HG02981 (cell line): ENCODE data around the gene ANXA2.
A peak's percentile ranks its signal among the peaks of the same experiment; 100 is the strongest.

ENCODE experiments used
- ATAC-seq: cut with Tn5 transposase; IDR thresholded peaks from one replicate; pipeline ENCODE4 v1.9.1; 2021; ENCODE audit warnings: mild to moderate bottlenecking, moderate library complexity; ENCODE audit not compliant: unreplicated experiment

ANXA2 gene

DNA sequence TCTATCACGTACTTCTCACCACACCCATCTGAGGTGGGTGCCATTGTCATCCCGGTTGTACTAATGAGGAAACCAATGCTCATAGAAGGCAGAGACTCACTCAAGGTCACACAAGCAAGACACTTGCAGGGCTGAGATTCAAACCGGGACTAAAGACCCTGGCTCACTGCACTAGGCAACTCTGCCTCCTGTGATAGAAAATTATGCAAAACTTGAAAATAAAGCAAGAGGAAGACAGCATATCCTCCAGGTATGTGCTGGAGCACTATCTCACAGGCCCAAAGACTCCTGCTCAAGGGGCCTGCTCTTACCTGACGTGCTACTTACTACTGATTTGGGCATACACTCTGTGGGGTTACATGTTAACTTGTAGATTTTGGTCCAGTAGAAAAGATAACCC lies 25.6 kb downstream of the ANXA2 start:
- no peak for ATAC-seq

DNA sequence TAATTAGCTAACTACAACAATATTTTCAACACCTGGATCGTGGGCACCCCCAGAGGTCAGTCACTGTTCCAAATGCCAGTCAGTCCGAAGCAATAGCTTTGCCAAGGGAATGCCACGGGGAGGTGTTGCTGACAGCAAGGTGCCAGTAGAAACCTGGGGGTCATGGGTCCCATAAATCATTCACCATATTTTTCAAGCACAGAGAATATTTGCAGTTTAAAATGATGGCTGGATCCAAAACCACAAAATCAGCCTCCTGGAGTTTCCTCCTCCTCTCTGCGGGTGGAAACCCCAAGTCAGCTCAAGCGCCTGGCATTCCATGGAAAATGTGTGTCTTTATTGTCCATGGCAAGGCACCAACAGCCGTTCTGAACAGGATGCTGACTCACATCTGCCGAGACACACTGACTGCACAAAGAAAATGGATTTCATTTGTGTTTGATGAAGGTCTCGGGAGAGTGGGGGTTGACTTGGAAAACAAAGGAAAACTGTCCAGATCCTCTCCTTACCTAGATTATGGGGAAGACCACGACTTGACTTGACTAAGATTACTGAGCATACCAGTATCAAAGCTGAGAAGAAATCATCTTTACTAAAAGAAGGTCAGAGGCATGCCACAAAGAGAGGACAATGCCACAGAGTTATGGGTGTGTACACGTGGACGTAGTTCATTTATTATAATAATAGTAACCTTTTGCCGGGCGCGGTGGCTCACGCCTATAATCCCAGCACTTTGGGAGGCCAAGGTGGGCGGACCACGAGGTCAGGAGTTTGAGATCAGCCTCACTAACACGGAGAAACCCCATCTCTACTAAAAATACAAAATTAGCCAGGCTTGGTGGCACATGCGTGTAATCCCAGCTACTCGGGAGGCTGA lies 26.4 kb downstream of the ANXA2 start:
- ATAC-seq = no peak

DNA sequence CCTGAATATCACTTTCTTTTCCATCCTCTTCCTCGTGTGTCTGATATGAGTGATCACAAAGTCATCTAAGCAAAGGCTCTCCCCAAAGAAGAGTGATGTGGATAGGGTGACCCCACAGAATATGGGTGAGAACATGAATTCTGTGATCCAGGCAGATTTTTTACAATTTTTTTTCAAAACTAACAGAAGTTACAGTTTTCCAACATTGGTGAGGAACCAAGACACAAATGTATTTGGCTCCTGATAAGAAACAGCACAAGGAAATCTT lies 27.0 kb downstream of the ANXA2 start:
- ATAC-seq = no peak

DNA sequence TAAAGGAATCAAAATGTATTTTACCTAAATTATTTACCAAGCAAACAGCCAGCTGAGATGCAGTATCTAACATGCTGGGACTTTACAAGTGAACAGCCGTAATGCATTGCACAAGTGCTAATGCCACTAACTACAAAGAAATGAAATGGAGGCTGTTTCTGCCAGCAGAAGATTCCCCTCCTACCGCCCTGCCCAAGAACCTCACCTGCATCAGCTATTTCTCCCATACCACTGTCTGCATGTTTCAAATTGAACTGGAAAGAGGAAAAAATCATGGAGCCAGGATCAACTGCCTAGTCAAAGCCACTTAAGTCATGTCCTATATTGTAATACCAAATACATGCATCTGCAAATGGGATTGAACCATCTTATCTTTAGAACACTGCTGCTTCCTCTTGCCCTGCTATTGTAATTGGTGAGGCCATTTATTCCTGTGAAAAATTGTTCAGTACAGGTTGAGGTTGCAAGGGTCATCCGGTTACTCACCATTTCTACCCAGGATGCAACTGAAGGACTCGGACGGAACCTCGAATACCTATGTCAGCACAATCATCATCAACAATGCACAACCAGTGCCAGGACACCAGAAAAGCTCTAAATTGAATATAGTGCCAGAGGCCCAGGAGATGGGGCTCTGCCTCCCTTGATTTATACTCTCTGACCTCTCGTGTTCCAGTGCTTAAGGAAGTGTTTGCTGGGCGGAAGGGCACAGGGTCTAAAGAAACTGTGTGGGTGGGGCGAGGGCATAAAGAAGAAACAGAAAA lies 27.5 kb downstream of the ANXA2 start:
- ATAC-seq = no peak

DNA sequence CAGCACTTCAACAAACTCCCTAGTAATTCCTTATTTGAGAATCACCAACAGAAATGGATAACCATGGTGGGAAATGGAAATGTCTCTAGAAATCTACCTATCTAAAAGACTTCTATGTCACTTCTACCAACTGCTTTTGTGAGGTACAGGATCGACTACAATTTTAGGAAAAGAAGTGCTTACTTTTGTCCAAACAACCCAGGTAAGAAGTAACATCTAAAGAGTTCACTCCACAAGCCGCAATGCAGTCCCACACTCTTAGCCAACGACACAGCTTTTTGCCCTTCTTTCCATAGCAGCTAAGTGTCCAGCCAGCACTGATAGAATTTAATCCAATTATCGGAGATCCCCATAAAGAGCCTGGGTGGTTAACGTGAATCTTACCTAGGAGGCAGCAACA lies 28.1 kb downstream of the ANXA2 start:
- no peak for ATAC-seq

DNA sequence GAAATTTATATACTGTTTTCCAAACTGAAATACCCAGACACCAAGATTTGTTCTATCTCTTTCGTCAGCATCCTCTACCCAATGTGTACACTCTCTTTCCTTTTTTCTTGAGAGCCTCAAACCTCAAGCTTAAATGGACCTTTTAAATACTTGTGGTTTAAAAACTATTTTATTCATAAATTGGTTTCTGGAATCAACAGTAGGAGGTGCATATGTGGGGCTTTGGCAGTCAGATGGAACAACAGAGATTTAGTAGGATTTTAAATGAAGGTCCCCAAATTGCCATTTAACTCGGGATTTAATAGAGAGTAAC lies 33.2 kb downstream of the ANXA2 start:
- no peak for ATAC-seq

GRCh38 chr15:60363903-60364611 lies 33.7 kb downstream of the ANXA2 start:
- no peak for ATAC-seq

DNA sequence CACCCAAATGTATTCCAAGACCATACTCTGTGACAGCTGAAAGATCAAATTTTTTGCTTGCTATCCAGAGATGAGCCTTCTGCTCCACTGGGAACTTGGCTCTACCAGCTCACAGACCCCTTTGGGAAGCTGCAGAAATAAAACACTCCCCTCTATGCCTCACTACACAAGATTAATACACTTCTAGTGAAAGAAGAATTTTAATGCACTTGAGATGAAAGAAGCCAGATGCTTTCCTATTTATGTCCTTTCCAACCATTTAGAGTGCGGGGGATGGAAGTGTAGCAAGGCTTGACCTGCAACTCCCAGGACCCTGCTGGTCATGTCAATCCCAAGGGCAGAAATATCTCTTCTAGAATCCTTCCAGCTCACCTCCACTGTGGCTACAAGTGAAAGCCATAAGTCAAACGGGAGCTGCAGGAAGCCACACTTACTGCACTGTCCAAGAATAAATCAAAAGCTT lies 34.7 kb downstream of the ANXA2 start:
- ATAC-seq = no peak

- no peak for ATAC-seq
These were observed 35.3 kb downstream of the ANXA2 start for GRCh38 chr15:60362321-60363086.

GRCh38 chr15:60359738-60360137 lies 38.0 kb downstream of the ANXA2 start:
- peak; percentile 53 for ATAC-seq

- ATAC-seq = no peak
These were observed 38.7 kb downstream of the ANXA2 start for GRCh38 chr15:60358935-60359682.

GRCh38 chr15:60356832-60357231 lies 41.0 kb downstream of the ANXA2 start:
- no peak for ATAC-seq

GRCh38 chr15:60355148-60355857 lies 42.5 kb downstream of the ANXA2 start:
- ATAC-seq = no peak

- no peak for ATAC-seq
These were observed 44.4 kb downstream of the ANXA2 start for GRCh38 chr15:60353245-60353920.

DNA sequence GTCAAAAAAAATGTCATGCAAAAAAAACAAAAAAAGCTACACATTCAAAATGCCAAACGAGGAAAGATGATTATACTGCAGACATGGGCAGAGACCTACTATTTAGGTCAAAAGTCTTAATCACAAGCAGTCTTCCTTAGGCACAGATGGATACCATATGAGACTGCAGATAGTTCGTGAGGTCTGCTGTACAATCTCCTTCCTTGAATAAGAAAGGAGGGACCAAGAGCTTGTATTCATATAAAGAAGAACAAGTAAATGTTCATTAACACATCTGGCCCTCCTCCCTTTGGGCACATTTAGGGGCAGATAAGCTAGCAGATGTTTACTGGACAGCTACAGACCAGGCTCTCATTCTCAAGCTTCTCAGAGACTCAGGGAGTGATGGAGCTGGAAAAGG lies 45.3 kb downstream of the ANXA2 start:
- no peak for ATAC-seq

GRCh38 chr15:60351066-60351465 lies 46.7 kb downstream of the ANXA2 start:
- ATAC-seq = no peak

GRCh38 chr15:60350108-60350507 lies 47.7 kb downstream of the ANXA2 start:
- ATAC-seq = no peak

DNA sequence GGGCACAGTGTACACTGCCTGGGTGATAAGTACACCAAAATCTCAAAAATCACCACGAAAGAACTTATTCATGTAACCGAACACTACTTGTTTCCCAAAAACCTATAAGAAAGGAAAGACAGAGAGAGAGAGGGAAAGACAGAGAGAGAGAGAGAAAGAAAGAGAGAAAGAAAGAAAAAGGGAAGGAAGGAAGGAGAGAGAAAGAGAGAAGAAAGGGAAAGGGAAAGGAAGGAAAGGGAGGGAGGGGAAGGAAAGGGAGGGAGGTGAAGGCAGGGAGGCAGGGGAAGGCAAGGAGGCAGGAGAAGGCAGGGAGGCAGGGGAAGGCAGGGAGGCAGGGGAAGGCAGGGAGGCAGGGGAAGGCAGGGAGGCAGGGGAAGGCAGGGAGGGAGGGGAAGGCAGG lies 48.2 kb downstream of the ANXA2 start:
- no peak for ATAC-seq

DNA sequence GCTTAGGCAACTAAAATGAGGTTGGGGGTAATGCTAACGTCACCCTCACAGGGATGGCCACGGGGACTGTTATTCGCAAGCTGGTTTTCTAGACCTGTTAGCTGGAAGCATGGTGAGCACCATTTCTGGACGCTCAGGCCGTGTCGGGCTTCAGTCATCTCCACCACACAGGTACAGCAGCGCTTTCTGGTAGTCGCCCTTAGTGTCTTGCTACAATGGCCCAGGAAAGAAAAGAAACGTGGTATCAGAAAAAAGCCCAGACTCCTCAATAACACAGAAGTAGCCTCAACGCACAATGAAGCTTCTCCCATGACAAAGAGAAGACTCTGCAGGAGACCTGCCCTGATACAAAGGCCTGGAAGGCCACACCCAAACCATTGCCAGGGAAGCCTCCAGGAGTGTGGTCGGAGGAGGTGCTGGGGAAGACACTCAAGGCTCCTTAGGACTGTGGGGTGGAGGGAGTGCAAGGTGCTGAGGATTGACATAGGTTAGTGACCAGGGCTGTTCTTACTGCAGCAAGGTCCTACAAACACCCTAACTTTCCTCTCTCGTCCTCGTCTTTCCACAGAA lies 50.2 kb downstream of the ANXA2 start:
- ATAC-seq = no peak
